Measurements from ENCODE around the gene HOXA11.

- TF ChIP-seq CTCF (IDR thresholded peaks at IDR 0.05) (no peak), POLR2A (IDR thresholded peaks at IDR 0.05) (no peak)
These were observed 36.8 kb downstream of the HOXA11 start for GRCh38 chr7:27148031-27148755.
